Vagina (tissue), 2 donors: Measurements from ENCODE around the gene PUS1.
"Not testable (repeated sequence)": the region's sequence is repeated elsewhere in the genome, so short reads cannot be mapped to it uniquely, and the experiment has no call there.

Experiments
- POLR2A ChIP-seq, 2 donors: fragments of 450-650 bp; IDR thresholded peaks; one replicate each; pipeline ENCODE4 v1.6.1; 2017; ENCODE audit warnings: antibody characterized with exemption in 2 of 2, mild to moderate bottlenecking in 2 of 2, moderate library complexity in 2 of 2
- POLR2AphosphoS5 ChIP-seq, 2 donors: sonication (generic); formaldehyde crosslinking; IDR thresholded peaks; one replicate each; pipeline ENCODE4 v1.9.0; 2017; ENCODE audit warnings: antibody characterized with exemption in 2 of 2, mild to moderate bottlenecking in 2 of 2, low read depth in 1 of 2; ENCODE audit not compliant: insufficient read depth in 1 of 2
- TF ChIP-seq, protein P1 (sequence below), 3 experiments: fragments of 450-650 bp in 2 of 3; fragments of 200-600 bp in 1 of 3; sonication (generic) in 1 of 3; IDR thresholded peaks; one replicate each; pipeline ENCODE4 v1.5.1; 2017 to 2019; ENCODE audit warnings: antibody characterized with exemption in 3 of 3, mild to moderate bottlenecking in 2 of 3, moderate library complexity in 2 of 3

DNA sequence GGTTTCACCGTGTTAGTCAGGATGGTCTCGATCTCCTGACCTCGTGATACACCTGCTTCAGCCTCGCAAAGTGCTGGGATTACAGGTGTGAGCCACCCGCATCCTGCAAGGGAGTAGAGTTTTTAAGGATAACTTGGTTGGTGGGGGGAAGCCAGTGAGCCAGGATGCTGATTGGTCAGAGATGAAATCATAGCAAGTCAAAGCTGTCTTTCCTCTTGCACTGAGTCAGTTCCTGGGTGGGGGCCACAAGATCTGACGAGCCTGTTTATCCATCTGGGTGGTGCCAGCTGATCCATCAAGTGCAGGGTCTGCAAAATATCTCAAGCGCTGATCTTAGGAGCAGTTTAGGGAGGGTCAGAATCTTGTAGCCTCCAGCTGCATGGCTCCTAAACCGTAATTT, 44.0 kb upstream of the PUS1 start:
- TF ChIP-seq, protein P1, sequence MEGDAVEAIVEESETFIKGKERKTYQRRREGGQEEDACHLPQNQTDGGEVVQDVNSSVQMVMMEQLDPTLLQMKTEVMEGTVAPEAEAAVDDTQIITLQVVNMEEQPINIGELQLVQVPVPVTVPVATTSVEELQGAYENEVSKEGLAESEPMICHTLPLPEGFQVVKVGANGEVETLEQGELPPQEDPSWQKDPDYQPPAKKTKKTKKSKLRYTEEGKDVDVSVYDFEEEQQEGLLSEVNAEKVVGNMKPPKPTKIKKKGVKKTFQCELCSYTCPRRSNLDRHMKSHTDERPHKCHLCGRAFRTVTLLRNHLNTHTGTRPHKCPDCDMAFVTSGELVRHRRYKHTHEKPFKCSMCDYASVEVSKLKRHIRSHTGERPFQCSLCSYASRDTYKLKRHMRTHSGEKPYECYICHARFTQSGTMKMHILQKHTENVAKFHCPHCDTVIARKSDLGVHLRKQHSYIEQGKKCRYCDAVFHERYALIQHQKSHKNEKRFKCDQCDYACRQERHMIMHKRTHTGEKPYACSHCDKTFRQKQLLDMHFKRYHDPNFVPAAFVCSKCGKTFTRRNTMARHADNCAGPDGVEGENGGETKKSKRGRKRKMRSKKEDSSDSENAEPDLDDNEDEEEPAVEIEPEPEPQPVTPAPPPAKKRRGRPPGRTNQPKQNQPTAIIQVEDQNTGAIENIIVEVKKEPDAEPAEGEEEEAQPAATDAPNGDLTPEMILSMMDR (IDR thresholded peaks at IDR 0.05): not testable (repeated sequence)
- not testable (repeated sequence) for TF ChIP-seq POLR2A (IDR thresholded peaks at IDR 0.05); POLR2AphosphoS5 (IDR thresholded peaks at IDR 0.05; ENCODE audit: insufficient read depth in 1 of 2, low read depth in 1 of 2)
